HepG2 (cell line): Measurements from ENCODE around the gene TRAPPC3. TPM values are rescaled to one million over a fixed set of nuclear protein-coding genes. Genes with fewer than 3 reads are reported as not detected.

Source experiments
- CBFB ChIP-seq: sonication (generic); formaldehyde crosslinking; IDR thresholded peaks from 2 replicates; pipeline ENCODE4 v1.4.0; 2020; ENCODE audit warnings: missing genetic modification reagents
- CC2D1A ChIP-seq: sonication (generic); formaldehyde crosslinking; IDR thresholded peaks from 2 replicates; pipeline ENCODE4 v1.8.1; 2023; ENCODE audit warnings: mild to moderate bottlenecking, missing genetic modification reagents
- DMAP1 ChIP-seq: IDR thresholded peaks from 2 replicates; pipeline ENCODE4 v1.6.1; 2016
- FOXP1 ChIP-seq, 2 experiments: fragments of 450-650 bp in 1 of 2; IDR thresholded peaks; 2 replicates each; pipeline ENCODE4 v1.6.1; 2017 to 2018; ENCODE audit warnings: antibody characterized with exemption in 1 of 2
- HOXD1 ChIP-seq: sonication (generic); formaldehyde crosslinking; IDR thresholded peaks from 2 replicates; pipeline ENCODE4 v1.5.0; 2020; ENCODE audit warnings: missing genetic modification reagents
- IRF1 ChIP-seq: sonication (generic); formaldehyde crosslinking; IDR thresholded peaks from 2 replicates; pipeline ENCODE4 v1.4.0; 2020; ENCODE audit warnings: low read depth, mild to moderate bottlenecking, missing genetic modification reagents
- NBN ChIP-seq: fragments of 450-650 bp; conservative IDR thresholded peaks from 2 replicates; pipeline ENCODE4 v1.6.1; 2017
- RNF2 ChIP-seq: fragments of 450-650 bp; conservative IDR thresholded peaks from 2 replicates; pipeline ENCODE4 v1.6.1; 2016; ENCODE audit warnings: low read depth
- ZBTB33 ChIP-seq: sonication (generic); formaldehyde crosslinking; IDR thresholded peaks from 2 replicates; pipeline ENCODE4 v1.4.0; 2020; ENCODE audit warnings: missing genetic modification reagents
- ZNF839 ChIP-seq: sonication (generic); formaldehyde crosslinking; IDR thresholded peaks from 2 replicates; pipeline ENCODE4 v1.4.0; 2020; ENCODE audit warnings: missing genetic modification reagents, mild to moderate bottlenecking, borderline replicate concordance
- ZSCAN29 ChIP-seq: sonication (generic); formaldehyde crosslinking; conservative IDR thresholded peaks from 2 replicates; pipeline ENCODE4 v1.4.0; 2020; ENCODE audit warnings: mild to moderate bottlenecking, missing genetic modification reagents
- ZZZ3 ChIP-seq: sonication (generic); formaldehyde crosslinking; IDR thresholded peaks from 2 replicates; pipeline ENCODE4 v1.4.0; 2020; ENCODE audit warnings: missing genetic modification reagents, mild to moderate bottlenecking, borderline replicate concordance
- polyA plus RNA-seq, 8 experiments: library from polyadenylated mRNA; depleted of rRNA in 3 of 8; stranded (reverse) in 7 of 8; unstranded in 1 of 8; fragments of >200 nt; fragmentation: Illumina TruSeq in 4 of 8; extraction: Trizol in 4 of 8; gene quantifications; 2 replicates each; pipeline versions ENCODE4 v1.2.1 to v1.2.3, GENCODE V29; 2011 to 2016; ENCODE audit warnings: low read depth in 4 of 8, missing spikeins in 1 of 8, mixed read lengths in 1 of 8; ENCODE audit not compliant: insufficient read depth in 1 of 8
- total RNA-seq, 5 experiments: library from RNA; depleted of rRNA; stranded (reverse); fragments of >200 nt; fragmentation: Illumina TruSeq; extraction: Trizol; gene quantifications; 2 replicates each; pipeline ENCODE4 v1.2.3, GENCODE V29; 2016; ENCODE audit warnings: low read depth in 1 of 5
- TF ChIP-seq, protein P1 (sequence below): sonication (generic); formaldehyde crosslinking; IDR thresholded peaks from 2 replicates; pipeline ENCODE4 v1.4.0; 2020; ENCODE audit warnings: missing genetic modification reagents, borderline replicate concordance
- TF ChIP-seq, protein P2 (sequence below): sonication (generic); formaldehyde crosslinking; IDR thresholded peaks from 2 replicates; pipeline ENCODE4 v1.5.0; 2020; ENCODE audit warnings: mild to moderate bottlenecking, missing genetic modification reagents, borderline replicate concordance

TRAPPC3 gene
- total and polyA plus RNA-seq, 2 of the 13 experiments (the other 11 are each of a cell fraction or from before 2014, with no cell fraction given): 53.7 to 62.4 TPM

GRCh38 chr1:36149237-36149972 is at the start of gene TRAPPC3 (continued):
- TF ChIP-seq HOXD1 (CRISPR knock-in tag): no peak
- no peak for TF ChIP-seq NBN
- TF ChIP-seq CC2D1A: no peak
- TF ChIP-seq ZNF839 (CRISPR knock-in tag): no peak
- 0 out of 2 replicates have a peak, but pooled peaks have one; percentile 34 for TF ChIP-seq ZSCAN29 (CRISPR knock-in tag)
- TF ChIP-seq DMAP1 (CRISPR knock-in tag): peak; percentile 85
- TF ChIP-seq, protein P1, sequence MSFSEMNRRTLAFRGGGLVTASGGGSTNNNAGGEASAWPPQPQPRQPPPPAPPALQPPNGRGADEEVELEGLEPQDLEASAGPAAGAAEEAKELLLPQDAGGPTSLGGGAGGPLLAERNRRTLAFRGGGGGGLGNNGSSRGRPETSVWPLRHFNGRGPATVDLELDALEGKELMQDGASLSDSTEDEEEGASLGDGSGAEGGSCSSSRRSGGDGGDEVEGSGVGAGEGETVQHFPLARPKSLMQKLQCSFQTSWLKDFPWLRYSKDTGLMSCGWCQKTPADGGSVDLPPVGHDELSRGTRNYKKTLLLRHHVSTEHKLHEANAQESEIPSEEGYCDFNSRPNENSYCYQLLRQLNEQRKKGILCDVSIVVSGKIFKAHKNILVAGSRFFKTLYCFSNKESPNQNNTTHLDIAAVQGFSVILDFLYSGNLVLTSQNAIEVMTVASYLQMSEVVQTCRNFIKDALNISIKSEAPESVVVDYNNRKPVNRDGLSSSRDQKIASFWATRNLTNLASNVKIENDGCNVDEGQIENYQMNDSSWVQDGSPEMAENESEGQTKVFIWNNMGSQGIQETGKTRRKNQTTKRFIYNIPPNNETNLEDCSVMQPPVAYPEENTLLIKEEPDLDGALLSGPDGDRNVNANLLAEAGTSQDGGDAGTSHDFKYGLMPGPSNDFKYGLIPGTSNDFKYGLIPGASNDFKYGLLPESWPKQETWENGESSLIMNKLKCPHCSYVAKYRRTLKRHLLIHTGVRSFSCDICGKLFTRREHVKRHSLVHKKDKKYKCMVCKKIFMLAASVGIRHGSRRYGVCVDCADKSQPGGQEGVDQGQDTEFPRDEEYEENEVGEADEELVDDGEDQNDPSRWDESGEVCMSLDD: no peak
- no peak for TF ChIP-seq RNF2
- peak; percentile 29; the same call in 1 of the 2 replicates for TF ChIP-seq ZZZ3 (CRISPR knock-in tag)
- 0 out of 2 replicates have a peak, but pooled peaks have one; percentile 38 for TF ChIP-seq IRF1
- no peak for TF ChIP-seq FOXP1 (IDR thresholded peaks at IDR 0.05)
- no peak for TF ChIP-seq FOXP1 (CRISPR knock-in tag; IDR thresholded peaks at IDR 0.05)
- TF ChIP-seq, protein P2, sequence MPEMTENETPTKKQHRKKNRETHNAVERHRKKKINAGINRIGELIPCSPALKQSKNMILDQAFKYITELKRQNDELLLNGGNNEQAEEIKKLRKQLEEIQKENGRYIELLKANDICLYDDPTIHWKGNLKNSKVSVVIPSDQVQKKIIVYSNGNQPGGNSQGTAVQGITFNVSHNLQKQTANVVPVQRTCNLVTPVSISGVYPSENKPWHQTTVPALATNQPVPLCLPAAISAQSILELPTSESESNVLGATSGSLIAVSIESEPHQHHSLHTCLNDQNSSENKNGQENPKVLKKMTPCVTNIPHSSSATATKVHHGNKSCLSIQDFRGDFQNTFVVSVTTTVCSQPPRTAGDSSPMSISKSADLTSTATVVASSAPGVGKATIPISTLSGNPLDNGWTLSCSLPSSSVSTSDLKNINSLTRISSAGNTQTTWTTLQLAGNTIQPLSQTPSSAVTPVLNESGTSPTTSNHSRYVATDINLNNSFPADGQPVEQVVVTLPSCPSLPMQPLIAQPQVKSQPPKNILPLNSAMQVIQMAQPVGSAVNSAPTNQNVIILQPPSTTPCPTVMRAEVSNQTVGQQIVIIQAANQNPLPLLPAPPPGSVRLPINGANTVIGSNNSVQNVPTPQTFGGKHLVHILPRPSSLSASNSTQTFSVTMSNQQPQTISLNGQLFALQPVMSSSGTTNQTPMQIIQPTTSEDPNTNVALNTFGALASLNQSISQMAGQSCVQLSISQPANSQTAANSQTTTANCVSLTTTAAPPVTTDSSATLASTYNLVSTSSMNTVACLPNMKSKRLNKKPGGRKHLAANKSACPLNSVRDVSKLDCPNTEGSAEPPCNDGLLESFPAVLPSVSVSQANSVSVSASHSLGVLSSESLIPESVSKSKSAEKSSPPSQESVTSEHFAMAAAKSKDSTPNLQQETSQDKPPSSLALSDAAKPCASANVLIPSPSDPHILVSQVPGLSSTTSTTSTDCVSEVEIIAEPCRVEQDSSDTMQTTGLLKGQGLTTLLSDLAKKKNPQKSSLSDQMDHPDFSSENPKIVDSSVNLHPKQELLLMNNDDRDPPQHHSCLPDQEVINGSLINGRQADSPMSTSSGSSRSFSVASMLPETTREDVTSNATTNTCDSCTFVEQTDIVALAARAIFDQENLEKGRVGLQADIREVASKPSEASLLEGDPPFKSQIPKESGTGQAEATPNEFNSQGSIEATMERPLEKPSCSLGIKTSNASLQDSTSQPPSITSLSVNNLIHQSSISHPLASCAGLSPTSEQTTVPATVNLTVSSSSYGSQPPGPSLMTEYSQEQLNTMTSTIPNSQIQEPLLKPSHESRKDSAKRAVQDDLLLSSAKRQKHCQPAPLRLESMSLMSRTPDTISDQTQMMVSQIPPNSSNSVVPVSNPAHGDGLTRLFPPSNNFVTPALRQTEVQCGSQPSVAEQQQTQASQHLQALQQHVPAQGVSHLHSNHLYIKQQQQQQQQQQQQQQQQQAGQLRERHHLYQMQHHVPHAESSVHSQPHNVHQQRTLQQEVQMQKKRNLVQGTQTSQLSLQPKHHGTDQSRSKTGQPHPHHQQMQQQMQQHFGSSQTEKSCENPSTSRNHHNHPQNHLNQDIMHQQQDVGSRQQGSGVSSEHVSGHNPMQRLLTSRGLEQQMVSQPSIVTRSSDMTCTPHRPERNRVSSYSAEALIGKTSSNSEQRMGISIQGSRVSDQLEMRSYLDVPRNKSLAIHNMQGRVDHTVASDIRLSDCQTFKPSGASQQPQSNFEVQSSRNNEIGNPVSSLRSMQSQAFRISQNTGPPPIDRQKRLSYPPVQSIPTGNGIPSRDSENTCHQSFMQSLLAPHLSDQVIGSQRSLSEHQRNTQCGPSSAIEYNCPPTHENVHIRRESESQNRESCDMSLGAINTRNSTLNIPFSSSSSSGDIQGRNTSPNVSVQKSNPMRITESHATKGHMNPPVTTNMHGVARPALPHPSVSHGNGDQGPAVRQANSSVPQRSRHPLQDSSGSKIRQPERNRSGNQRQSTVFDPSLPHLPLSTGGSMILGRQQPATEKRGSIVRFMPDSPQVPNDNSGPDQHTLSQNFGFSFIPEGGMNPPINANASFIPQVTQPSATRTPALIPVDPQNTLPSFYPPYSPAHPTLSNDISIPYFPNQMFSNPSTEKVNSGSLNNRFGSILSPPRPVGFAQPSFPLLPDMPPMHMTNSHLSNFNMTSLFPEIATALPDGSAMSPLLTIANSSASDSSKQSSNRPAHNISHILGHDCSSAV: no peak
- TF ChIP-seq CBFB (CRISPR knock-in tag): peak; percentile 76
- TF ChIP-seq ZBTB33 (CRISPR knock-in tag): 0 out of 2 replicates have a peak, but pooled peaks have one; percentile 21
